Lung (tissue), 12 donors: Measurements from ENCODE around the gene PHF21B. TPM values are rescaled to one million over a fixed set of nuclear protein-coding genes. Genes with fewer than 3 reads are reported as not detected.

ENCODE experiments used
- ATAC-seq: fragments of 200-7000 bp; cut with Tn5 transposase; one replicate; pipeline ENCODE4 v1.9.1; 2020; ENCODE audit warnings: moderate number of reproducible peaks; ENCODE audit not compliant: insufficient read depth, low FRiP score
- DNase-seq, 3 donors: peaks; one replicate each; pipeline ENCODE4 v3.0.0-alpha.2; 2013 to 2017
- H3K27ac ChIP-seq, 2 donors: one replicate each; pipeline ENCODE4 v1.5.1; 2013; ENCODE audit warnings: mild to moderate bottlenecking in 2 of 2, moderate library complexity in 2 of 2, control low read depth in 1 of 2, inconsistent platforms in 1 of 2, low read depth in 1 of 2, low read length in 1 of 2
- H3K27me3 ChIP-seq, 3 donors: one replicate each; pipeline ENCODE4 v1.5.1; 2013; ENCODE audit warnings: low read length in 2 of 3; ENCODE audit not compliant: control insufficient read depth in 3 of 3, insufficient read depth in 3 of 3
- H3K36me3 ChIP-seq, 4 donors: one replicate each; pipeline ENCODE4 v1.5.1; 2013; ENCODE audit warnings: low read length in 4 of 4, mild to moderate bottlenecking in 1 of 4, moderate library complexity in 1 of 4; ENCODE audit not compliant: control insufficient read depth in 4 of 4, insufficient read depth in 4 of 4
- H3K4me1 ChIP-seq, 5 donors: one replicate each; pipeline ENCODE4 v1.5.1; 2013; ENCODE audit warnings: low read length in 5 of 5, mild to moderate bottlenecking in 2 of 5, moderate library complexity in 1 of 5; ENCODE audit not compliant: control insufficient read depth in 5 of 5, insufficient read depth in 5 of 5
- H3K4me3 ChIP-seq: one replicate; pipeline ENCODE4 v1.5.1; 2013; ENCODE audit warnings: mild to moderate bottlenecking, control low read depth, moderate library complexity
- H3K9ac ChIP-seq, 2 donors: one replicate each; pipeline ENCODE4 v1.5.1; 2013; ENCODE audit warnings: low read length in 2 of 2, control low read depth in 1 of 2; ENCODE audit not compliant: insufficient read depth in 1 of 2
- H3K9me3 ChIP-seq, 4 donors: one replicate each; pipeline ENCODE4 v1.5.1; 2013; ENCODE audit warnings: low read length in 3 of 4, mild to moderate bottlenecking in 1 of 4, moderate library complexity in 1 of 4; ENCODE audit not compliant: control insufficient read depth in 4 of 4, insufficient read depth in 3 of 4
- CTCF ChIP-seq: IDR thresholded peaks from 2 replicates; pipeline ENCODE4 v1.5.1; 2012; ENCODE audit warnings: mild to moderate bottlenecking; ENCODE audit errors: control extremely low read depth, extremely low read depth
- WGBS, 2 donors: extraction: QIAGEN DNeasy Blood & Tissue Kit; methylation state at CpG; one replicate each; pipeline ENCODE4 v1.1.7; 2013; 5-methylcytosine and 5-hydroxymethylcytosine counted together
- polyA plus RNA-seq, 2 donors: library from polyadenylated mRNA; stranded (reverse); fragments of 200-250 nt; gene quantifications; one replicate each; pipeline ENCODE4 v1.2.1, GENCODE V29; 2013
- total RNA-seq, 2 donors: library from RNA; depleted of rRNA in 1 of 2; stranded (reverse); fragments of >200 nt in 1 of 2; gene quantifications; one replicate each; pipeline ENCODE4 v1.2.1, GENCODE V29; 2014 to 2021
- donor health status: control.
- donor health status: control.
- donor health status: Bipolar disorder and iron deficiency.
- donor health status: healthy.
- donor health status: DM: yes; HTN: yes; CAD: no.

Gene PHF21B
- total and polyA plus RNA-seq, 4 donors = 0.03 to 0.43 (median 0.26) TPM

GRCh38 chr22:44920183-44920582 is 89.6 kb downstream of the PHF21B start:
- Histone ChIP-seq H3K9ac (no peak overlapping the region), H3K27me3 (no peaks in the 10 kb centered on the region), H3K27ac (no peak overlapping the region), H3K4me1 (no peaks in the 10 kb centered on the region), H3K9me3 (peaks cover 0 to 7% (median 2%) of the 10 kb centered on the region in 4 donors), H3K36me3 (no peaks in the 10 kb centered on the region), H3K4me3 (no peak overlapping the region)
- 90 to 94% methylated on average over 14 of the region's 14 CpGs for WGBS, 2 donors
- ATAC-seq (no peak), DNase-seq (no peak)
- TF ChIP-seq CTCF = no peak

GRCh38 chr22:44919691-44920090 is 90.1 kb downstream of the PHF21B start:
- no peak overlapping the region for H3K27ac ChIP-seq
- DNase-seq = no peak

GRCh38 chr22:44918925-44919392 is 90.8 kb downstream of the PHF21B start:
- no peak for ATAC-seq
- H3K27ac ChIP-seq = no peak overlapping the region
- no peaks in the 10 kb centered on the region for H3K4me1 ChIP-seq
- peaks cover 0 to 2% (median 0%) of the 10 kb centered on the region in 4 donors for H3K9me3 ChIP-seq
- no peak overlapping the region for H3K9ac ChIP-seq
- no peak overlapping the region for H3K4me3 ChIP-seq
- TF ChIP-seq CTCF = no peak
- no peaks in the 10 kb centered on the region for H3K27me3 ChIP-seq
- DNase-seq = no peak
- no peaks in the 10 kb centered on the region for H3K36me3 ChIP-seq
- 90 to 95% methylated on average over 8 of the region's 8 CpGs for WGBS, 2 donors

More at GRCh38 chr22:44919691-44920090, 90.1 kb downstream of the PHF21B start:
- ATAC-seq = no peak
- no peak overlapping the region for H3K9ac ChIP-seq
- no peaks in the 10 kb centered on the region for H3K4me1 ChIP-seq
- TF ChIP-seq CTCF = no peak
- peaks cover 0 to 5% (median 2%) of the 10 kb centered on the region in 4 donors for H3K9me3 ChIP-seq
- no peak overlapping the region for H3K4me3 ChIP-seq
- WGBS, 2 donors = 84 to 90% methylated on average over 10 of the region's 10 CpGs
- no peaks in the 10 kb centered on the region for H3K27me3 ChIP-seq
- no peaks in the 10 kb centered on the region for H3K36me3 ChIP-seq
